GM18505 (cell line): ENCODE results near the gene CEP112.

ENCODE experiments used
- ATAC-seq: cut with Tn5 transposase; IDR thresholded peaks from one replicate; pipeline ENCODE4 v1.9.1; 2021; ENCODE audit not compliant: unreplicated experiment
- POLR2A ChIP-seq: IDR thresholded peaks from 4 replicates; pipeline ENCODE4 v1.6.1; 2011; ENCODE audit warnings: borderline replicate concordance; ENCODE audit not compliant: insufficient read depth, insufficient read length; ENCODE audit errors: extremely low read depth

CEP112 gene

DNA sequence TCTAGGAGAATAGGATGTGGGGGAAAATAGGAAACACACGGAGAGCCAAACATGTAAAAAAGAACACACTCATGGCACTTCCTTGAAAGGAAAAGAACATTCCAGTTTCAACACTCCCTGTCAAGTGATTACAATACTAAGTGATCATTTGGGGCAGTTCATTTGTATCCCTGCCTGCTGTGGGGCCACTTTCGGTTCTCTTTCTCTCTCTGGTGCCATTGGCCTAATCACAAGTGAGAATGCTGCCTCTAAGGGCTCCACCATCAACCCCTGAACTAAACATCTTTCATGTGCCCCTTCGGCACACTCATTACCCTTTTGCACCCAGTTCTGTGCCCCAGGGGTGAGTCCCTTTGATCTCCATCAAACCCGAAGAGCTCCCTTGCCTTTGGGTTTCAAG, 197.3 kb downstream of the CEP112 start:
- no peak for ATAC-seq
- TF ChIP-seq POLR2A: no peak

DNA sequence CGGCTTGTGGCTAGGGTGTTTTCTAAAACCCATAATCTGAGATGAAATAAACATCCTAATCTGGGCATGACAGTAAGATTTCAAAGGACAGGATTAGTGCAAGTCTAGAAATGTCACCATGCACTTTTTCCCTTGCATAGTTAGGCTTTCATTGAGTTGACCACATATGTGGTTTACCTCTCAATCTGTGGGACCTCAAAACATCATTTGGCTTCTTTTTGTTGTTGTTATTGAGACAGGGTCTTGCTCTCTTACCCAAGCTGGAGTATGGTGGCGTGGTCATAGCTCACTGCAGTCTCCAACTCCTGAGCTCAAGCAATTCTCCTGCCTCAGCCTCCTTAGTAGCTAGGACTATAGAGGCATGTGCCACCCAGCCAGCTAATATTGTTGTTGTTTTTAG, 197.8 kb downstream of the CEP112 start:
- ATAC-seq: no peak
- no peak for TF ChIP-seq POLR2A

DNA sequence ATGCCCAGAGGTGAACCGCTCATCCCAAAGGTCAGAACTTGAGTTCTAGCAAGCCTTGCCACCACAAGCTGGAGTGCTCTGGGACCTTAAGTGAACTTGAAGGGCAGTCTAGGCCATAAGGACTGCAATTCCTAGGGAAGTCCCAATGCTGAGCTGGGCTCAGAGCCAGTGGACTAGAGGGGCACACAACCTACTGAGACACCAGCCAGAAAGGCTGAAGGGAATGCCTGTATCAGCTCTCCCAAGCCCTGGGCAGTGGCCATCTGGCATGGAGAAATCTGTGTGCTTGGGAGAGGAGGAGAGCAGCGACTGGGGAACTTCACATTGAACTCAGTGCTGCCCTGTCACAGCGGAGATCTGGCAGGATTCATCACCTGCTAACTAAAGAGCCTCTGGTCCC, 201.3 kb downstream of the CEP112 start:
- no peak for TF ChIP-seq POLR2A

GRCh38 chr17:65988451-65988850, 203.5 kb downstream of the CEP112 start:
- no peak for TF ChIP-seq POLR2A
- ATAC-seq: no peak

More for the DNA sequence above, 201.3 kb downstream of the CEP112 start:
- ATAC-seq: no peak

DNA sequence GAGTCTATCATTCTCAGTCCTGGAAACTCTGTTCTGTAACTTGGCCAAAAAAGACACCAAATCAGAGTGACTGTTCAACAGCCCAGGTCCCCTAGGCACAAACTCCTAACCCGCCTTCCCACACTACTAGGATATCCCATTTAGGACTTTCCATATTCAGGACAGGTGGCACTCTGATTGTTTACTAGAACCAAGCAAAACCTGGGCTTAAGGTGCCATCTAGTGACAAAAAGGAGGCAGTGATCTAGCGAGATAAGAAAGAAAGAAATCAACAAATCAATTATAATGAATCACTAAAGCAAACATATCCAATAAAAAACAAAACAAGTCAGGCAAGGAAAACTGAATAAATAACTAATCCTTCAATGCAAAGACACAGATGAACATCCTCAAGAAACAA, 203.9 kb downstream of the CEP112 start:
- ATAC-seq: no peak
- no peak for TF ChIP-seq POLR2A

GRCh38 chr17:65985571-65985970, 206.4 kb downstream of the CEP112 start:
- no peak for TF ChIP-seq POLR2A
- ATAC-seq: no peak

DNA sequence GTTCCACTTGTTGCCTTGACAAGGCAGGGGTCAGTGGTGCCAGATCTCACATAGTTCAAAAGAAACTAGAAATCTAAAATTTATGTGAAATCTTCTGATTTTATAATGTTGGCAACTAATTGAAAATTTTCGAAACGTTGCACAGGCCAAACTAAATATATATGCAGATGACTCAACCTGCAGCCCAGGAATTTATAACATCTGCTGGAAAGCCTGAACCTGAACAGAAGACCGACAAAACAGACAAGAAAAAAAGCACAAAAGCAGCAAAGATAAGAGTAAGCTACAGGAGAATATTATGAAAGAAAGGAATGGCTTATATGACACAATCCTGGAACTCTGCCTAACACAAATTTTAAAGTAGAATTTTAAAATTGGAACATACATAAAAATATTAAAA, 207.6 kb downstream of the CEP112 start:
- no peak for TF ChIP-seq POLR2A
- ATAC-seq: no peak

DNA sequence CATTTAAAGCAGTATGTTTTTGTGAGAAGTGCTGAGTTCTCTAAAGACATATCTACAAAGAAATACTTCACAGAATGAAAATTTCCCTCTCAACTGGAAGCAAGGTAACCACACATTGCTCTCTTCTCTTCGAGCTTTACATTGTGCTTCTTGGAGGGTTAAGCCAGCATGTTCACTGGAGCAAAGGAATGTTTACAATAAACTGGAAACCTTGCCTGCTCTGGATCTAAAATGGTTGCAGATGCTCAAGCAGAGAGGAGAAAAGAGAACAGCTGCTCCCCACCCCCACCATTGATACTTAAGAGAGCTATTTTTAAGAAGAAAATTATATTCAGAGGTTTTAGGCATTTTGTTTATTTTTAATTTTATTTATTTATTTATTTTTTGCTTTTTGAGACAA, 213.1 kb downstream of the CEP112 start:
- no peak for TF ChIP-seq POLR2A
- ATAC-seq: no peak

GRCh38 chr17:65977041-65977440, 214.9 kb downstream of the CEP112 start:
- no peak for ATAC-seq
- TF ChIP-seq POLR2A: no peak

GRCh38 chr17:65975878-65976277, 216.1 kb downstream of the CEP112 start:
- no peak for TF ChIP-seq POLR2A
- ATAC-seq: no peak

DNA sequence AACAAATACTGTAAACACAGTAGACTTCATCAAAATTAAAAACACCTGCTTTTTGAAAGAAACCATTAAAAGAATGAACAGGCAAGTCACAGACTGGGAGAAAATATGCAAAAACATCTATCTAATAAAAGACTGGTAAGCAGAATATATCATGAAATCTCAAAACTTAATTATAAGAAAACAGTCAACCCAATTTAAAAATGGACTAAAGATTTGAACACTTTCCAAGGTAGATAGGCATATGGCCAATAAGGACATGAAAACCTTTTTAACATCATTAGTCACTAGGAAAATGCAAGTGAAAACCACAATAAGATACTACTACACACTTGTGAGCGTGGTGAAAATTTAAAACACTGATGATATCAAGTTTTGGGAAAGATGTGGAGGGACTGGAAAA, 218.7 kb downstream of the CEP112 start:
- no peak for TF ChIP-seq POLR2A
- no peak for ATAC-seq

- no peak for TF ChIP-seq POLR2A
These were observed 224.6 kb downstream of the CEP112 start for GRCh38 chr17:65967372-65967771.

DNA sequence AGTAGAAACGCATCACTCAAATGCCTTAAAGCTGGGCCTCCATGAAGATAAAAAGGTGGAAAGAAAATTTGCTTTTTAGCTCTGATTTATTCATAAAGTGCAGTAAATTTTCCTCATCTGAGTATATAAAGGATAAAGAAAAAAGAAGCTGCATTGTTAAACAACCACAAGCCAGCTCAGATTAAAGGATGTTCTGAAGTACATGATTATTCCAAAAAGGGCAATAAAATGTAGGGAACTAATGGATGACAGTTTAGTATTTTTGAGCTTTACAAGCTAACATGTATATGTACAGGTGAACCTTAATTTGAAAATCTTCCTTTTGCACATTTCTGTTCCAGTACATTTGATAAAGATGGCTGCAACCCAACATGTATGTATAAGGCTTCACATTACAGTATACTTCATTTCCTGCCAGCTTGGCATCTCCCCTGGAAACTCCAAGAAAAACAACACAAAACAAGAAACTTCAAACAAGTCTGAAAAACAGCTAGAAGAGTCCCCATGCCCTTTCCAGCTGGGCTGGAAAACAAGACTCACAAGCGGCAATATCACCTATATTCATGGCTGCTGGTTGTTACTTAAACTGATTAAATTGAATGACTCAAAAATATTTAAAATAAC, 225.7 kb downstream of the CEP112 start:
- no peak for ATAC-seq

More at GRCh38 chr17:65967372-65967771, 224.6 kb downstream of the CEP112 start:
- no peak for ATAC-seq

GRCh38 chr17:65963179-65963578, 228.8 kb downstream of the CEP112 start:
- TF ChIP-seq POLR2A: no peak
- no peak for ATAC-seq

More for the DNA sequence above, 225.7 kb downstream of the CEP112 start:
- TF ChIP-seq POLR2A: no peak

- ATAC-seq: no peak
- no peak for TF ChIP-seq POLR2A
These were observed 232.3 kb downstream of the CEP112 start for GRCh38 chr17:65959630-65960029.
